ENCODE measurements around the gene ANKRD29.
"Not testable (repeated sequence)": the region's sequence is repeated elsewhere in the genome, so short reads cannot be mapped to it uniquely, and the experiment has no call there.

The ANKRD29 gene

DNA sequence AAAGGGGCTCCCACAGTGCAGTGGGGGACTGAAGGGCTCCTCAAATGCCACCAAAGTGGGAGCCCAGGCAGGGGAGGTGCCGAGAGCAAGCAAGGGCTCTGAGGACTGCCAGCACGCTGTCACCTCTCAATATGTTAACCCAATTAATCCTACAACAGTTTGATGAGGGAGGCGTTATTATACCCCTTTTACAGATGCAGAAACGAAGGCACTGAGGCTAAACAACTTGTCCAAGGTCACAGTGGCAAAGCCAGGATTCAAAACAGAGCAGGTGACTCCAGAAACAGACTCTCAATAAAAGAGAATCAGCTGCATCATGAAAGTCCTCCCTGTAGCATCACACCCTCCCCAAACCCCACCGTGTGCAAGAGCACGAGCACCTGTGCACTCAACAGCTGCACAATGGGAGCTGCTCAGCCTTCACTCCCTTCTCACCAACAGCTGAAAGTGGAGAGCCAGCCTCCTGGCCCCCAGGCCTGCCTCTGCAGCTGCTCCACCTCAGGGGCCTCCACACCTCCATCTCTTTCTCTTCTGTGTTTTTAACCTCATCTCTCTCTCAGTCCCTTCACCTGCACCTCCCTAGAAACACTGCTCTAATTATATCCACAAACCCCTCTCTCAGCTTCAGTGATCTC is 84.5 kb downstream of the ANKRD29 start:
- no peak for DNase-seq

DNA sequence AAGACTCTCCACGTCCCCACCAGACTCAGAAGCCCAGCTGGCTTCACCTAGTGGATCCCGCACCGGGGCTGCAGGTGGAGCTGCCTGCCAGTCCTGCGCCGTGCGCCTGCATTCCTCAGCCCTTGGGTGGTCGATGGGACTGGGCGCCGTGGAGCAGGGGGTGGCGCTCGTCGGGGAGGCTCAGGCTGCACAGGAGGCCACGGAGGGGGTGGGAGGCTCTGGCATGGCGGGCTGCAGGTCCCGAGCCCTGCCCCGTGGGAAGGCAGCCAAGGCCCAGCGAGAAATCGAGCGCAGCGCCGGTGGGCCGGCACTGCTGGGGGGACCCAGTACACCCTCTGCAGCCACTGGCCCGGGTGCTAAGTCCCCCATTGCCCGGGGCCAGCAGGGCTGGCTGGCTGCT is 85.2 kb downstream of the ANKRD29 start:
- DNase-seq: not testable (repeated sequence)

DNA sequence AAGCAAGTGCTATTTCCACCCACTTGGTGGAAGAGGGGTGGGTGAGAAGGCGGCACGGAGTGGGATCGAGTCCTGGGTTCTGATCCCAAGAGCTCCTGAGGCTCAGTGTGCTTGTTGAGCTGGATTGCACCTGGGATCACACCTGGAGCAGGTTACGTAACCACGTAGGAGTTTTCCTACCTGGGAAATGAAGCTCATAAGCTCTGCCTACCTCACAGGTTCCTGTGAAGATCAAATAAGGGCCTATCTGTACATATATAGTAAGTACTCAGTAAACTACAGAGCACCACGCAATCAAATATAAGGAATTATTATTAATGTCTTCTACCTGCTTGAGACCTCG is 87.4 kb downstream of the ANKRD29 start:
- no peak for DNase-seq

DNA sequence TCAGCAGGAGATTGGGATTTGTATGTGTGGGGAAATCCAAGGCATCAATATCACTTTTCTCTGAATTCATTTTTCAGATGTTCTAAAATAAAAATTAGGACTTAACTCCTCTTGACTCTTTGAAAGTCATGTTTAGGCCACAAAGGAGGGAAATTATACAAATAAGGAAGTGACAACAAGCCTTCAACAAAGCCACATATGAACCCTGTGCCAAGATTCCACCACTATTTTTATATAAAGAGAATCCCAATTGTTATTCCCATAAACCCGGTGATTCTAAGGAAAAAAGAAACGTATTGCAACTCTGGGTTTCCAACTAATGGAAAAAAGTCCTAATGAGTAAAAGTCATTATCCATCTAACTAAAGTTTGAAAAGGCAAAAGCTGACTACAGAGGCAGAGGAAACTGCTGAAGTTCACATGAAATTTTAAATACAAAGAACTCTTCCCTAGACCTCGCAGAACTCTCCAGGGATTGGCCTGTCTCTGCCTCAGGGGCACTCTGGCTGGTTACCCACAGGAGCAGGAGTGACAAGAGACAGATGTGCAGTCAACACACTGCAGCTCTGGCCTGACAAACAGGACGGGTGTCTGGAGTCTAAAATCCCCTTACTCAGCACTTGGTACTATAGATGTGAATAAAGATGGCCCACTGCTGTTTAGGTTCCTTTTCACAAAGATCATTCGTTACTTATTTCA is 88.0 kb downstream of the ANKRD29 start:
- no peak for DNase-seq

DNA sequence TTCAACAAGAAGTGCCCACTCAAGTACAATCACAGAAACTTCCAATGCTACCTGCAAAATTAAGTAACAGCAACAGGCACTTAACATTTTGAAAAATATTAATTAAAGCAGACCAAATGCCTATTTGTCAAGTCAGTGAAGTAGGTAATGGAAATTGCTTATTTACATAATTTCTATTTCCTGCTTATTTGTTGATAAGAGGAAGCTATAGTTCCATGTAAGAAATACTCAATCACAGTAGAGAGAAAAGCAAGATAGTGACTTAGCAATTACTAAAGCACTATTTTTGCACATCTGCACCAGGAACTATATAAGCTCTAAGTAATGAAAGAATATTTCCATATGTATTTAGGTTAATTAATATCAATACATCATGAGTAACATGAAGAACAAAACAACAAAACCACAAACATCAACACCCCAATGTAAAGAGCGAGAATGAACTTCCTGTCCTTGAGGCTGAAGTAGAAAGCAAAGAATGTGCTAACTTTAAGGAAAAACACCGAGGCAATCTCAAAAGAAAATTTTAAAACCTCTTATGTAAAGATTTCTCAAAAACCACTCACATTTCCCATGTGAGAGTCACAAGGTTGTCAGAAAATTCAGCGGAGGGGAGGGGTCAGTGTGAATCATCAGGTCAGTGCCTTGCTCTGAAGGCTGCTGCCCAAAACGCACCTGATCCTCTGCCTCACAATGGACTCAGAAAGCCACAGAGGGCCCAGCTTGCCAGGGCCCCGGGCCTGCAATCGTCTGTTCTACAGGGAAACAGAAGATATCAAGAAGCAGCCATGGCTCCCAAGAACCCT is 88.9 kb downstream of the ANKRD29 start:
- peak; percentile 78 for DNase-seq

DNA sequence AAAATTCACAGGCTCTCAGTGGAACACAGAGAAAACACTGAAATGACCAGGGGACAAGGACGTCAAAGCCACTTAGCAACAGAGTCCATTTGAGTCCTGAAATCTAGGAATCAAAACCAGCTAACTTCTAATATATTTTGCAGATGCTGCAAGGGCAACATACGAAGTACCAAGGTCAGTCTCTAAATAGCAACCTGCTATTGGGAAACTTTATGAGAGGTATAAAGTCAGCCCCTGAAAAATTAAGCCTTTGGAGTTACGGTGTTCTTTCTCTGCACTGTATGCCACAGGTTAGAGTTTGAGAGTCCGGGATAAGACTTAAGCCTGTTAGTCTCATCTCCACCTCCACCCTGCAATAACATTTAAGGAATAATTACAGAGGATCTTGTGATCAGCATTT is 89.7 kb downstream of the ANKRD29 start:
- no peak for DNase-seq

DNA sequence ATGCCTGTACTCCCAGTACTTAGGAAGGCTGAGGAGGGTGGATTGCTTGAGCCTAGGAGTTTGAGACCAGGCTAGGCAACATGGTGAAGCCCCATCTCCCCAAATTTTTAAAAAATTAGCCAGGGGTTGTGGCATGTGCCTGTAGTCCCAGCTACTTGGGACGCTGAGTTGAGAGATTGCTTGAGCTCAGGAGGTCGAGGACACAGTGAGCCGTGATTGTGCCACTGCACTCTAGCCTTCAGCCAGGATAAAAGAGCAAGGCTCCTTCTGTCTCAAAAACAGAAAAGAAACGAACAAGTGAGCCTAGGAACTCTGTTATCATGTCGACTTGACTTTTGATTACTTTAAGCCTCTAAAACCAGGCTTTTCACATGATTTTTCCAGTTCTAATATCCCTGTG is 90.1 kb downstream of the ANKRD29 start:
- no peak for DNase-seq

DNA sequence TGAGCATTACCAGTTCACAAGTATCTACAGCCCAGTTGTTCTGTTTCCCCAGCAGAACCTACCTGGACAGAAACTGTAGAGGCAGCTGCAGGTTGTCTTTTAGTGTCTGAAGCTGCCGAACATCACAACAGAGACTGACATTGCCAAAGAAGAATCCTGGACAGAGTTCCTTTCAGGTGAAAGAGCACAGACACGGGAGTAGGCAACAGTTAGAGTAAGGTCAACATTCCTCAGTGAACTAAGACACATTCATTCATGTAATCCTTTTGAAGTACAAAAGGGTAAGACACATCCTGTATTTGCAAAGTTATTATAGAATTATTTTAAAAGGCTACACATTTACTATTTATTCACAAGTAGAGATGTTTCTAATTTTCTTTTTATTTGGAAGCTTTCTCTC is 90.7 kb downstream of the ANKRD29 start:
- no peak for DNase-seq

DNA sequence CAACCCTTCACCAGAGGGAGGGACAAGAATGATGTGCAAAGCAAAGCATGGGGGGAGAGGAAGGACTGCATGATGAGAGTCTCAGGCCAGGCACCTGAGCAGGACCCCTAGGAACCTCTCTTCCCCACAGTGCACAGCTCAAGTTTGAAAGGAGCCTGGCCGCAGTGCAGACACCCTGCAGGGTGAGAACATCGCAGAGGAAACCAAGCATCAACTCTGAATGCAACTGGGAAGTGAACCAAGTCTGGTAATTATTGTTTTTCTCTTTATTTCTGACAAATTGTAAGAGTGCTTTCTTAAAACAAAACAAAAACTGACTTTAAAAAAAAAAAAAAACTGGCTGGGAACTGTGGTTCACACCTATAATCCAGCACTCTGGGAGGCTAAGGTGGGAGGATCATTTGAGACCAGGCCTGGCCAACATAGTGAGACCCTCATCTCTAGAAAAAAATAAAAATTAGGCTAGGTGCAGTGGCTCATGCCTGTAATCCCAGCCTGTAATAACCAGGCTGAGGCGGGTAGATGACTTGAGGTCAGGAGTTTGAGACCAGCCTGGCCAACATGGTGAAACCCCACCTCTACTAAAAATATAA is 91.7 kb downstream of the ANKRD29 start:
- DNase-seq: peak; percentile 42

DNA sequence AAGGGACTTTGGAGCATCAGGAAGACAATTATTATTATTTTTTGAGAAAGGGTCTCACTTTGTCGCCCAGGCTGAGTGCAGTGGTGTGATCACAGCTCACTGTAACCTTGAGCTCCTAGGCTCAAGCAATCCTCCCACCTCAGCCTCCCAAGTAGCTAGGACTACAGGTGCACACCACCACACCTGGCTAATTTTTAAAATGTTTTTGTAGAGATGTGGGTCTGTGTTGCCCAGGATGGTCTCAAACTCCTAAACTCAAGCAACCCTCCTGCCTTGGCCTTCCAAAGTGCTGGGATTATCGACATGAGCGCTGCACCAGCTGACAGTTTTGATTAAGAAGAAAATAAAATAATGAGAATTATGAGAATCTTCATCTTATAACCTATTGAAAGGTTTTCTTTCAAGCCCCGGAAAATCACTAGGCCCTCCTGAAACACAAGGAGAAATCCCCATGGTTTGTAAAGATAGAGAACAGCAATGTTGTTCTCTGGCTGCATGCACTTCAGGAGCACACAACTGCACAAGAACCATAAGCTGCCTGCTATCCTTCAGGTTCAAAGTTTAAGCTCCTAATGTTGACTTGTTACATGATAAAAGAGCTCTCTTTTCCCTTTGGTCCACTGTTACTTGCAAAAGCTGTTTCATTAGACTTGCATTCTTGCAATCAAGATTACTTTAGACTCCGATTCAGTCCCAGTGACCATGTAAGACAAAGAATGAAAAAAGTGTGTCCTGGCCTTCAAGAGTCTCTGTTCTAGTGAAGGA is 93.2 kb downstream of the ANKRD29 start:
- no peak for DNase-seq

DNA sequence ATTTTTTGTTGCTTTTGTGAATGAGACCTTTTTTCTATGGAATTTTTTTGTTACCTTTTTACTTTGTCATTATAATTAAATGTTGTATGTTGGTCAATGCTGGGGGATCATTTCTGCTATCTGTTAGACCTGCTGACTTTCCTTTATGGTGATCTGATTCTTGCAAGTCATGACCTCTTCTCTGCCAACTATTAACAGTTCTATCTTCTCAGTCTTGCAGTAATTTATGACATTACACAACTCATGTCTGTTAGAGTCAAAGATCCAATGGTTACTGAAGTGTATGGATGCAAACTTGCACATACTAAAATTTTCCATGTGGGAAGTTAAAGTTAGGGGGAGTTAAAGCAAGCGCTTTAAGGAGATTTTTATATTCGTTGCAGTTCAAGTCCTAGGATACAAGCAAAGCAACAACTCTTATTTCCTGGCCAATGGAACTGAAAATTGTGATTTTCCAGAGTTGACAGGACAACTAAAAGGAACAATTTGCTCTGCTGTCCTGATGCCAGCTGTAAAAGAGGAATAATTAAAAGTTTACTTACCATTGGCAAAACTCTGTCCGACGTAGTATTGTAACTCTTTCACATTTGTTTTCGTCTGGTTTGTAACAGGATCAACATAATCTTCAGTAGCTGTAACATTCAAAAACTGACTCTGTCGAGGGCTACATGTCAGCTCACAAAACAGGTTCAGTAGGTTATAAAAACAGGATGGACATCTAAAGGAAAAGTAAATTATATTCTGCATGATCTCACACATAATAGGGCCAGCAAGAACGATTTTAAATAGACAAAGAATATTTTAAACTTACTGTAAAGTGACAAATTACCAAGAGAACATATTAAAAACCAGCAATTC is 94.2 kb downstream of the ANKRD29 start:
- DNase-seq: no peak

DNA sequence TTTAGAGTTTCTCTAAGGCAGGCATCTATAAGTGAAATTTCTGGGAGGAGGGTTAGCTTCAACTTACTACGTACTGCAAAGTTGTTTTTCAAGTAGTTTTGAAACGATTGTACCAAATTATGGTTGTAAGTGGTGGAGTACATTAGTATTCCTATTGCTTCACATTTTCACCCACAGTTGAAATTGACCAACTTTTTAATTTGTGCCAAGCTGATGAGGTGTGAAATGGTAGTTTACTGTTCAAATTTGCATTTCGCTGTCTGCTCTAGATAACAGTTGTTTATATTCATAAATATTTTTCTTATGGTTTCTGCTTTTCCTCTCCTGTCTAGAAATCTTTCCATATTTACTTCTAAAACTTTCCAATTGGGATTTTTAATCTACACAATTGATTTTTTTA is 95.0 kb downstream of the ANKRD29 start:
- no peak for DNase-seq

DNA sequence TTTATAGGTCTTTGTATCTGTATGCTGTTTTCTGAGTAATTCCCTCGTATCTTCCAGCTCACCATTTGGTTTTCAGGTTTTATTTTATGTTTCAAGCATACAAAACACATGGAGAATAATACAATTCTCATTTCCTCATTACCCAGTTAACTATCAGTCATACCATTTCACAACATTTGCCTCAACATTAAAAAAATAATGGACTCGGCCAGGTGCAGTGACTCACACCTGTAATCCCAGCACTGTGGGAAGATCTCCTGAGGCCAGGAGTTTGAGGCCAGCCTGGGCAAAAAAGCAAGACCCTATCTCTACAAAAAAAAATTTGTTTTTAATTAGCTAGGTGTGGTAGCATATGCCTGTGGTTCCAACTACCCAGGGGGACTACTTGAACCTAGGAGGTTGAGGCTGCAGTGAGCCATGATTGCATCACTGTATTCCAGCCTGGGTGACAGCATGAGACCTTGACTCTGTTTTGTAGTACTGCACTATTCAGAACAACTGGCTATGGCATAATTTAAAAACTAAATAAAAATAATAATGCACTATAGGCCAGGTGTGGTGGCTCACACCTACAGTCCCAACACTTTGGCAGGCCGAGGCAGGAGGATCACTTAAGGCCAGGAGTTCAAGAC is 96.7 kb downstream of the ANKRD29 start:
- no peak for DNase-seq

DNA sequence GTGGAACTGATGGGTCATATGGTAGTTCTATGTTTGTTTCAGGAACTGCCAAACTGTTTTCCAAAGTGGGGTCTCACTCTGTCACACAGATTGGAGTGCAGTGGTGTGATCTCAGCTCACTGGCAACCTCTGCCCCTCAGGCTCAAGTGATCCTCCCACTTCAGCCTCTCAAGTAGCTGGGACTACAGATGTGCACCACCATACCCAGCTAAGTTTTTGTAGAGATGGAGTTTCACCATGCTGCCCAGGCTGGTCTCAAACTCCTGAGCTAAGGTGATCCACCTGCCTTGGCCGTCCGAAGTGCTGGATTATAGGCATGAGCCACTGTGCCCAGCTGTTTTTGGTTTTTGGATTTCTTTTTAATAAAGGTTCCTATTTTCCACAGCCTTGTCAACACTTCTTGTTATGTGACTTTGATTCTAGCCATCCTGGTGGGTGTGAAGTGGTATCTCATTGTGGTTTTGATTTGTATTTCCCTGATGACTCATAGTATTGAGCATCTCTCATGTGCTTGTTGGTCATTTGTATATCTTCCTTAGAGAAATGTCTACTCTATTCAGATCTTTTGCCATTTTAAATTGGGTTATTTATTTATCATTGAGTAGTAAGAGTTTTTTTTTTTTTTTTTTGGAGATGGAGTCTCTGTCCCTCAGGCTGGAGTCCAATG is 99.2 kb downstream of the ANKRD29 start:
- peak; percentile 71 for DNase-seq

DNA sequence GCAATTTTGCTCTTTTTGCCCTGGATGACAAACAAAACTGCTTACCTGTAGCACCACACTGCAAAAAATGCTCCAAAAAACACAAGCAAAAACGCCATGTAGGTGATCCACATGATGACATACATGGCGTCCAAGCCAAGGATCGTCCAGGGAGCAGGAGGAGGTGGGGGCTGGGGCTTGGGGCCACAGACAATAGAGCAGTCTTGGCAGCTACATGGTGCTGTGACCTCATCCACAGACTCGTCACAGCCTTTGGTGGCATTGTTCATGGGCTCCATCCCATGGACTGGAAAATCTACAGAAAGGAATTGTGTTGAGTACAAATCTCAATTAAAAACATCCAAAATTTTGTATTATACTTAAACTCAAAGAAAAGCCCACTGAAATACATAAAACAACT is 102.5 kb downstream of the ANKRD29 start:
- DNase-seq: no peak

DNA sequence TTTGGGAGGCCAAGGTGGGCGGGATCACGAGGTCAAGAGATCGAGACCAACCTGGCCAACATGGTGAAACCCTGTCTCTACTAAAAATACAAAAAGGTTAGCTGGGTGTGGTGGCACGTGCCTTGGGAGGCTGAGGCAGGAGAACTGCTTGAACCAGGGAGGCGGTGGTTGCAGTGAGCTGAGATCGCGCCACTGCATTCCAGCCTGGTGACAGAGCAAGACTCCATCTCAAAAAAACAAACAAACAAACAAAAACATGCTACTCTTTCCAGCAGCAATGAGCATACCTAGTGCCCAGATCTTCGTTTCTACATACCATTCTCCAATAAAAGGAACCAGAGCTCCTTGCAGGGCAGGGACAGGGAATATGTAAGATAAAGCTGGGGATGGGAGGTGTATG is 105.2 kb downstream of the ANKRD29 start:
- DNase-seq: not testable (repeated sequence)

DNA sequence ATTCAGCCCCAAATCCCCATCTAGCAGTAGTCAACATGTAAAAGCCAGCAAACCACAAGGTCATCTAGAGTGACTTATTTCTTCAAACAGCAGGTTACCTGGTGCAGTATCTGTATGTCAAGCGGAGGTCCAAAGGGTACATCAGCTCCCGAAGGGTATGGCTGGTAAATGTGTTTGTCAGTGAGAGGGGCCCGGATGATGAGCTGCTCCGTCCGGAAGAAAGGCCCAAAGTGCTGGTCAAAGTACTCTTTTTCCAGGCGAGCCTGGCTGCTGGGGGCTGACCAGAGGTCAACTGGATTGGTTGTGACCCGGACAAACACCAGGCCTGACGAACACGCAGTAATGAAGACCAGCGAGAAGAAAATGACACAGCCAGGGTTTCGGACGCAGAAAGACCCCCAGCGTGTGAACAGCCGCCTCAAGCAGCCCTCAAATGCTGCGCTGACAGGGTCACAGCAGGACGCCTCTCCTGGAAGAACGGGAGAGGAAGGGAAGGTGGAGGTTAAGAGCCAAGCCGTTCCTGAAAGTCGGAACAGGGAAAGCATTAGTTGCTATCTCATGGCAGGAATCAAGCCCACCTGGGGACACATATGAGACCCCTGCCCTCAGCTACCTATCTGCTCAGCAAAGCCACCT is 106.4 kb downstream of the ANKRD29 start:
- DNase-seq: no peak

DNA sequence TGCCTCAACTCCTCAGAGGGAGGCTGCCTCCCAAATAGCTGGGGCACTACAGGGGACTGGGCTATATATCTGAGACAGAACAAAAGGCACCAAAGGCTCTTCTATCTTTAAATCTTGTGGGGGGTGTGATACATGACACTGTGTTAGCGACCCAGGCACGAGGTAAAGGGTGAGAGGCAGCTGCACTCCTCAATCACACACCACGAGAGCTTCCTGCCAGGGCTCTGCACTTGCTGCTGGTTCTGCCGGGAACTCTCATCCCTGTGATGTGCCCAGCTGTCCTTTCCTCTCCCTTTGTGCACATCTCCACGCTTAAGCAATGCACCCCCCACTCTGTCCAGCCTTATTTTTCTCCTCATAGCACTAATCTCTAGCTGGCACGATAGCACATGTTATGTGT is 108.8 kb downstream of the ANKRD29 start:
- no peak for DNase-seq

DNA sequence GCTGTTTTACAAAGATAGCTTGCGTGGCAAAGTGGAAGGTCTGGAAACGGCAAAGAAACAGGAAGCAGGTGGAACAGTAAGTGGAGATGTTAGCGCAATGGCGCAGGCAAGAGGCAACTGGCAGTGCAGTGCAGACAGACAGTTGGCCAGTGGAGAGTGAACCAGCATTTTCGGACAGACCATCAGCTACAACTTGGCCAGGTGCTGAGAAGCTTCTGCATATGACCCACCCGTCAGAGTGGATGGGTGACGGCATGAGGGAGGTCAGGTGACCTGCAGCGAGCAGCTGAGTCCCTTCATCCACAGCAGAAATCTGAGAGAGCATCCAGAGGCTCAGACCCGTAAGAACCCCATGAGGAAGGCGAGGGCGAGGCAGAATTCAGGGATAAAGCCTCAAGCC is 110.2 kb downstream of the ANKRD29 start:
- no peak for DNase-seq

DNA sequence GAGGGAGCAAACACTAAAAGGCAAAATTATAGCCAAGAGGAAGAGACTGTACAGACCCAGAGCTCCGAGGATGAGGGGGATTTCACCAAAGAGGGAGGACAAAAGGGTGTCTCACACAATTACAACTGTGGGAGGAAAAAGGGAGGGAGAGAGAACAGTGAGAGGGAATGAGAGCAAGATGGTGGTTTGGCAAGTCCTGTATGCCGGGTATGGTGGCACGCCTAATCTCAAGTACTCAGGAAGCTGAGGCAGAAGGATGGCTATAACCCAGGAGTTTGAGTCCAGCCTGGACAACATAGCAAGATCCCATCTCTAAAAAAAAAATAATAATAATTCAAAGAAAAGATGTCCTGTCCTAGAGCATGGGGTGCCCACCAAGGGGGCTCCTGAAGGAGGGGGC is 110.7 kb downstream of the ANKRD29 start:
- DNase-seq: no peak

Measured in CD4-positive, alpha-beta T cell treated with Interleukin-4 for 4 hours (primary cell).